ENCODE results near the gene STPG3.

Gene STPG3

DNA sequence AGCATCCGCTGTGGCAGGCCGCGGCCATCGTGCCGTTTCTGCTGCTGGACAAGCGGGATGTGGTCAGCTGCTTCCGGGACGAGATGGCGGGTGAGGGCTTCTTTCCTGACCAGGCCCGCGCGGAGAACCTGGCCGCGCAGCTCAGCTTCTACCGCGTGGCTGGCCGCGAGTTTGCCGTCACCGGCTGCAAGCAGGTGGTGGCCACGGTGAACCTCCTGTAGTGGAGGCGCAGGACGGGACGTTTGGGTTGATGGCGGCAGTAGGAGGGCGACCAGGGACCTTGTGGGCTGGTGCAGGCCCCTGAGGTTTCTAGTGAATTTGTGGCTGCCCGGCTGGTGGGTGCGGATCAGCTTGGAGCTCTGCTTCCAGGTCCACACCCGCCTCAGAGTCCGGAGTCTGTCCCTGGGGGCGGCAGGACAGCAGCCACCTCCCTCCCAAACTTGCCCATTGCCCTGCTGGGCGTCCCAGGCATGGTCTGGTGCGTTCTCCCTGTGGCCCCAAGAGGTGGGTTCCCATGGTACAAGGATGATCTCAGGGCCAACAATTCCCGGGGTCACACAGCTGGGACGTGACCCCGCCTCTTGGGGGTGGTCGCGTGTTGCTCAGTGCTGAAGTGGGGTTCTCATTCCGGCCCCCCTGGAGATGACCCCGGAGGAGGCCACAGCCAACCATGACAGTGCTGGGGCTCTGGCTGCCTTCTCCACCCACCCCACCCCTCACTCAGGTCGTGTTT is 28.8 kb downstream of the STPG3 start:
- no peak for DNase-seq (ENCODE audit: low spot score)

DNA sequence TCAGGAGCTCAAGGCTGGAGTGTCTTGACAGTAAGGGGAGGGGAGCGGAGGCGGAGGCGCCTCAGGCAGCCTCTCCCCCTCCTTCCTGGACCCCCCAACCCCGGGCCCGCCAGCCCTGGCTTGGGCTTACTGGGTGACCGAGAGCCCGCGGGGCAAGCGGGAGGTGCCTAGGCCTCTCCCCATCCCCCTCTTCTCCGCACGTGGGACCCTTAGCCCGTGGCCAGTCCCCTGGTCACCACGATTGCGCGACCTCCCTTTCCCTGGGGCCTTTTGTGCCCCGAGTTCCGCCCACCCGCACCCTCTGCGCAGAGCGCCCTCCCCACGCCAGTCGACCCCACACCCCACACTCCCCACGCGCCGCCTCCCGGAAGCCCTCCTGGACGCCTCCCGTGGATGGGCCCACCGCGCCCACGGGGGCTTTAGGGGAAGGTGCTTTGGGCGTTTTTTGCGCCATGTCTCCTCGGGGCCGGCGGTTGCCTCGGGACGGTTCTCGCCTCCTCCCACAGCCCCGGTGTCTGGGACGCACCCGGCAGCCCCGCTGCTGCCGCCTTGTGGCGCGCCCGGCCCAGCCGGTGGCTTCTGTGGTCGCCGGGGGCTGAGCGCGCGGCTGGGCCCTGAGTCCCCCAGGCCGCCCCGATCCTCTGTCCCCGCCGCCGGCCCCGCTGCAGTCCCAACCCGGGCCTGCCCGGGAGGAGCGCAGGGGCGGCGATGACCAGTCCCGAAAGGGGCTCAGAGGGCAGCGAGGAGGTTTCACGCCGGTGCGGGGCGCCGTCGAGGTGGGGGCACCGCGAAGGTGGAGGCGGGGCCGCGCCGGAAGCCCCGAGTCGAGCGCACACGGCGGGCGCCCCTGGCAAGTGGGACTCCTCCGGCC is 29.6 kb downstream of the STPG3 start:
- DNase-seq (ENCODE audit: low spot score), result peak; percentile 71

DNA sequence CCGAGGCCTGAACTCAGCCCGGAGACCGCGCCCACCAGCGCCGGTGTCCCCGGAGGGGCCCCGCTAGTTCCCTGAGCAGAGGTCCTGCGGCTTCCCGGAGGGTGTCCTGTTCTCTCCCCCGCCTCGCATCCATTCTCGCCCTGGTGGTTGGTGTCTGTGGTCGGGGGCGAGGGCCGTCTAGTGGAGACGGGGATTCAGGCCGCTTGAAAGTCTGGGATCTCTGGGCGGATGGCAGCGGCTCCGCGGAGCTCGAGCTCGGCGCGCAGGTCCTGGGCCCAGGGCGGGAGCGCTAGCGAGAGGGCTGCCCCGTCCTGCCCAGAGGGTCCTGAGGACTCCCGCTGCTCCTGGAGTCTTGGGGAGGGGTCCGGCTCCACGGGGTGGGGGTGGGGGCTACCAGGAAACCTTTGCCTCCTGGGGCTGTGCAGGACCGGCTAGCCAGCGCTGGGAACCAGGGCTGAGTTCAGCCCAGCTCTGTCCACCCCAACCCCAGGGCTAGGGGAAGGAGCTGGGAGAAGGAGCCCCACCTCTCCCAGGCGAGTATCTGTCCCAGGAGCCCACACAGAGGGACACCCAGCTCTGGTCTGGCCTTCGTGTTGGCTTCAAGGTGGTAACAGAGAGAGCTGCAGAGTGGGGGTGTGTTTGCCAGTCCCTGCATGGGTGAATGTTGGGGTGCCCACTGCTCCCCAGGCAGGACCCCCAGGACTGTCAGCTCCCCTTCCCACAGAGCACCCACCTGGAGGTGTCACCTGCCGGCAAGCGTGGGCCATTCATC is 30.4 kb downstream of the STPG3 start:
- DNase-seq (ENCODE audit: low spot score), result no peak

DNA sequence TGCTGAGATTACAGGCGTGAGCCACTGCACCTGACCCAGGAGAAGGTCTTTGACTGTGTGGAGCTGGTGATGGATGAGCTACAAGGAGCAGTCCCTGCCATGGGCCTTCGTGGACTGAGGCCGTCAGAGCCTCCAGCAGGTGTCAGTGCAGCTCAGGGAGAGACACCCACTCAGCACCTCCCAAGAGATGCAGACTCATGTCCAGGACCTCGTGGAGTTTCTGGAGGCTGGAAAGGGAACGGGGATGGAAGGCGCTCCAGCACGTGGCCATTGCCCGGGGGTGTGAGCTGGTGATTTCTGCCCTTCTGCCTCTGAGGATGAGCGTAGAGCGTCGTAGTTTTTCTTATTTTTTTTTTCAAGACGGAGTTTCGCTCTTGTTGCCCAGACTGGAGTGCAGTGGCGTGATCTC is 35.9 kb downstream of the STPG3 start:
- peak; percentile 67 for DNase-seq (ENCODE audit: low spot score)

DNA sequence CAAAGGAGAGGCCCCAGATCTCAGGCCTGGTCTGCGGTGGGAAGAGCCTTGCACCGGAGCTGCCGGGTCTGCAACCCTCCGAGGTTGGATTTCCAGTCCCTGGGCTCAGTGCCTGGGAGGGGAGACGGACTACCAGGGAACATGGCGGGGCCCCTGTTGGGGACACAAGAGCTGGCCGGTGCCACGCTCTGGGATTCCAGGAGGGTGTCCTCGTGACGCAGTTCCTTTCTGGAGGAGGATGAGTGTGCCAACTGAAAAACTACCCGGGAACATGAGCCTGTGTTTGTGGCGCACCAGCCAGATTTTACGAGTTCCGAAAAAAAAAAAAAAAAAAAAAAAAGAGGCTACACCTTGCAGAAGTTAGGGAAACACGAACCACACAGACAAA is 42.0 kb downstream of the STPG3 start:
- DNase-seq (ENCODE audit: low spot score), result no peak

DNA sequence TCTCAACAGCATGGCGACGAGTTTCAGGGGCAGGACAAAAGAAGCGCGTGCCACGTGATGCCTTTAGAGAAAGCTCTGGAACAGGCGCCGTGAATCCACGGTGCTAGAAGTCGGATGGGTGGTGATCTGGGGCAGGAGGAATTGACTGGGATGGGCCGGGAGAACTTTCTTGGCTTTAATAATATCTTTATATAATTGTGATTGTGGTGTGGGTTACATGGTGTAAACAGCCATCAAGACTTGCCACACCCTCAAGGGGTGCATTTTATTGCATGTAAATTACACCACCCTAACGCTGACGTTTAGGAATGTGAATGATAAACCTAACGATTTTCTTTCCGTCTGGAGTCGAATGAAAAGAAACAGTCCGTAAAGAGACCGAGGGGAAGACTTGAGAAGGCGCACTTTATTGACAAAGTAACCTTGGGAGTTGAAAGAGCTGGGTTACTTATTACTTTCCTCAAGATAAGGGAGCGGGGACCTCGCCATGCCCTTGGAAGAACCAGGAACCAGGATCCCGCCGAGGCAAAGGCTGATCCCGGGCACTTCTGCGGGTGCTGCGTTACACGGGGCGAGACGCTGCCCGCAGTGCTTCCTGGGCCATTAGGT is 42.5 kb downstream of the STPG3 start:
- no peak for DNase-seq (ENCODE audit: low spot score)

DNA sequence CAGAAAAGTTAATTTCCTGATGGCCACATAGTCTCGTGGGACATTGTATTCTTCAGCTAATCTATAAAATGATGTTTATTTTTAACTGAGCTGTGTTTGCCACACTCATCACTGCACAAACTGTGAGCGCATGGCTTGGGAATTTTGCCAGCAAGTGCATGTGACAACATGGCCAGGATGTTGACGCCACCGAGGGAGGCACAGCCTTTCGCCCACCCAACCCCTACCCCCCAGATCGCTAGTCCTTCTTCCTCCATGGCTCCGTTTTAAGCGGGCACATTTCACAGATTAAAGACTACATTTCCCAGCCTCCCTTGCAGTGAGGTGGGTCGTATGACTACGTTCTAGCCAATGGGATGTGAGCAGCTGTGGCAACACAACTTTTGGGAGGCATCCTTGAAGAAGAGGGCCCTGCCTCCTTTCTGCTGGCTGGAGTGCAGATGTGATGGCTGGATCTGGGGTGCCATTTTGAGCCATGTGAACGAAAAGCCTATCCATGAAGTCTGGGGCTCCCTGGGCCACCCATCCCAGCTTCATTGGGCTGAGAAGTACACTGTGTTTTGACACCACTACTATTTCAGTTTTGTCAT is 43.1 kb downstream of the STPG3 start:
- DNase-seq (ENCODE audit: low spot score), result peak; percentile 55

DNA sequence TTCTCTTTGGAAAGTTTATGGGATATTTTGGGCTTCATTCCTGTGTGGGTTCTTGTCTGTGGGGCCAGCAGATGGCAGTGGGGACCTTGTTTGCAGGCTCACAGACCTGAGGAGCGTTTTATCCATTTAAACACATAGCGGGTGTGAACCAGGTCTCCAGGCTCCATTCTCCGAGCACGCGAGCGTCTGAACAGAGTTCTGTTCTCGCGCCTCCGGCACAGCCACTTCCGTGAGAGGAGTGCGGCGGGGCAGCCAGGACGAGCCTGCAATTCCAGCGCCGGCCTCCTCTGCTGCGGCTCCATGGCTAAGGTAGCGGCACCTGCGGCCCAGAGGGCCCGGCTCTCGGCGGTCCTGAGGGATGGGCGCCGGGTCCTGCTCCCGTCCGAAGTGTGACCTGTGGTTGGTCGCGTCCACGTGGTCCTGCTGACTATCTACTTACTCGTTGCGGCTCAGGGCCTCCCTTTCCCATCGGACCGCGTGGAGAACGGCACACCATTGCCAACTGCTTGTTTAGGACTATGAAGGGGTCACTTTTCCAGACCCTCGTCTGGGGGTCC is 43.7 kb downstream of the STPG3 start:
- no peak for DNase-seq (ENCODE audit: low spot score)

DNA sequence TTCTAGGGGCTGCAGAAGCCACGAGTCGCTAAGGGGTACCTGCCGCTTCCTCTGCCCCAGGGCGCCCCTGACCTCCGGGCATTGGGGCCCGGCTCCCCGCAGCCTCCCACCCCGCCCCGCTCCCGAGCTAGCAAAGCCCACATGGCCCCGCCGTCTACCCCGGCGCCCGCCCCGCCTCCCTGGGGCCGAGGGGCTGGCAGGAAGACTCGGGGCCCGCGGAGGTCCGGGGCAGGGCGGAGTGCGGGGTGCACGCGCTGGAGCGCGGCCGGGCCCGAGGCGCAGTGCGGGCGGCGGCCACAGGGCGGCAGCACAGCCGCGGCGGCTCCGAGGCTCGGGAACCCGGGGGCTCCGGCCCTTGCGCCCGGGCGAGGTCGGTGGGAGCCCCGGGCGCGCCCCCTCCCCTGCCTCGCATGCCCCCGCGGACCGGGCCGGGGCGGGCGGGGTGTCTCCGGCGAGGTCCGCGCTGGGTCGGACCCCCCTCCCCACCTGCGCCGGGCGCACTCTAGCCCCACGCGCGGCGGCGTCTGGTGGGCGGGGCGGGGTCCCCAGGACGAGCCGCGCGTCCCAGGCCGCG is 44.2 kb downstream of the STPG3 start:
- DNase-seq (ENCODE audit: low spot score), result peak; percentile 91

DNA sequence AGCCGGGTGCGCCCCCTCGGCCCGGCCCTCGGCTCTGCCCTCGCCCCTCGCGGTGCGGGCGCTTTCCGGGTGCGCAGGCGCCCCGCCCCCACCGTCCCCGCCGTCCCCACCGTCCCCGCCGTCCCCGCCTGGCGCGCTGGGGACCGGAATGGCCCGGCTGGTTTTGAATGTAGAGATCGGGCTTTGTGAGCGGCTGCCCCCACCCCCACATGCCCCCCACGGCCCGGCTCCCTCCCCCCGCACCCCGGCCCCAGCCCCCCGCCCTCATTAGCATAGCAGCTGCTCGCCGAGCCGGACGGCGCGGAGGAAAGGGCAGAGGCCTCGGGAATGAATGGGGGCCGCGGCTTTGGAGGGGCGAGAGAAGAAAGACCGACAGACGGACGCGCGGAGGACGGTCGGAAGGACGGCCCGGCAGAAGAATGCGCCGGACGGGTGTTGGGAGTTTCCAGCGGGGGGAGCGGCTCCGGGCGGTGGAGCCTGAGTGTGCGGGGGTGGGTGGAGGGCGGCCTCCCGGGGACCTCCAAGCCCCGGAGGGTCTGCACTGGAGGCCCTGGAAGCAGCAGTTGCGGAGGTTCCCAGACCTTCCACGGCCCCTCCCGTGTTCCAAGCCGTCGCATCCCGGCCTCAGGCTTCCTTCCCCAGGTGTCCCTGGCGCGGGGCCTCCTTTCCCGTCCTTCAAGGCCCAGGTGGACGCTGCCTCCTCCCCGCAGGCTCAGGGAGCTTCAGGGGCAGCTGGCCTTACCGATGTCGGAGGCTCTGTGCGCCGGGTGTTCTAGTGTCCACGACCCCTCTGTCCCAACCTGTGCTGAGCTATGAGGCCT is 45.0 kb downstream of the STPG3 start:
- no peak for DNase-seq (ENCODE audit: low spot score)

DNA sequence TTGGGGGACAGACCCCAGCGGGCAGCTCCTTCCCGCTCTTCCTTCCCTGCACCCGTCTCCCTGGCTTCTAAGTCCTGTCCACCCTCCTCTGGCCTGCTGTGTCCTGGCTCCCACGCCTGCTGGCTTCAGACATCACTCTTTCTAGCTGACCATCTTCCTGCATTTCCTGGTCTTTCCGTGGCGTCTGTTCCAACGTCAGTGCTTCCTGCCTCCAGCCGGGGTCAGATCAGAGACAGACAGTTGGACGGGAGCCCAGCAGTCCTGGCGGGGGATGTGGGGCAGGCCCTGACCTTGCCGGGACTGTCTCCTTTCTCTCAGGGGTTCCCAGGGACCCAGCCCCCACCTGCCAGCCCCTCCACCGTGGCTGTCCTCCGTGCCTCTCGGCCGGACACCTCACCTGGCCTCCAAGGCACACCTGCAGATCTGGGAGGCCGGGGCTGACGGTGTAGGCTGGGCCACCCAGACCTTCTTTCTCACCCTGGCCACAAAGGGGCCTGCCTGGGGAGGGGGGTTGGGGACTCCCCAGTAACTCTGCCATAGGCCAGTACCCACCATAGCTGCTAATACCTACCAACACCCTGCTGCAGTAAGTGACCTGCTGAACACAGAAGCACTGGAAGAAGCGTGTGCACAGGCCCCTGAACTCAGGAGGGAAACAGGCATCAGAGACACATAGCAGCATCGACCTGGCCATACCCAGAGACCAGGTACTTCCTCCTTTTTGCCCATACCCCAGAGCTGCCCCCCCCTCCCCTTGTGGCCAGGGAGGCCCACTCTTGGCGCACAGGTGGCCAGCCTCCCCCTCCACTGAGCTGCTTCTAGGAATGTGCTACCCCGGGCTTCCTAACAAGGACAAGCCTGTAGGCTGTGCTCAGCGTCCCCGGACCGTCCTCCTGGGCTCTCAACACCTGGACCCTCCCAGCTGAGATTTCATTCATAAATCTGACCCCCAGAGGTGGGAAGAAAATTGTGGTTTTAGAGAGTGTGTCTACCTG is 45.9 kb downstream of the STPG3 start:
- no peak for DNase-seq (ENCODE audit: low spot score)

DNA sequence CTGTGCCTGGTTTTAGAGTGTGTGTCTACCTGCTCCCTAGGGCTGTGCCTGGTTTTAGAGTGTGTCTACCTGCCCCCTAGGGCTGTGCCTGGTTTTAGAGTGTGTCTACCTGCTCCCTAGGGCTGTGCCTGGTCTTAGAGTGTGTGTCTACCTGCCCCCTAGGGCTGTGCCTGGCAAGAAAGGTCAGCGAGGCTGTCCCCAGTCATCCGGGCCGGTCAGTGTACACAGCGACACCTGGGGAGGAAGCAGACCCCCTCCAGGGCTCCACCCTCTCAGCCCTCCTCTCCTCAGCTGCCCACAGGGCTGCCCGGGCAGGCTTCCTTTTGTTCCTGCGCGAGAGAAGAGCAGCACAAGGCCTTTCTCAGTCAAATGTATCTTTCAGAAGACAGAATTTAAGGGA is 46.9 kb downstream of the STPG3 start:
- DNase-seq (ENCODE audit: low spot score), result no peak

DNA sequence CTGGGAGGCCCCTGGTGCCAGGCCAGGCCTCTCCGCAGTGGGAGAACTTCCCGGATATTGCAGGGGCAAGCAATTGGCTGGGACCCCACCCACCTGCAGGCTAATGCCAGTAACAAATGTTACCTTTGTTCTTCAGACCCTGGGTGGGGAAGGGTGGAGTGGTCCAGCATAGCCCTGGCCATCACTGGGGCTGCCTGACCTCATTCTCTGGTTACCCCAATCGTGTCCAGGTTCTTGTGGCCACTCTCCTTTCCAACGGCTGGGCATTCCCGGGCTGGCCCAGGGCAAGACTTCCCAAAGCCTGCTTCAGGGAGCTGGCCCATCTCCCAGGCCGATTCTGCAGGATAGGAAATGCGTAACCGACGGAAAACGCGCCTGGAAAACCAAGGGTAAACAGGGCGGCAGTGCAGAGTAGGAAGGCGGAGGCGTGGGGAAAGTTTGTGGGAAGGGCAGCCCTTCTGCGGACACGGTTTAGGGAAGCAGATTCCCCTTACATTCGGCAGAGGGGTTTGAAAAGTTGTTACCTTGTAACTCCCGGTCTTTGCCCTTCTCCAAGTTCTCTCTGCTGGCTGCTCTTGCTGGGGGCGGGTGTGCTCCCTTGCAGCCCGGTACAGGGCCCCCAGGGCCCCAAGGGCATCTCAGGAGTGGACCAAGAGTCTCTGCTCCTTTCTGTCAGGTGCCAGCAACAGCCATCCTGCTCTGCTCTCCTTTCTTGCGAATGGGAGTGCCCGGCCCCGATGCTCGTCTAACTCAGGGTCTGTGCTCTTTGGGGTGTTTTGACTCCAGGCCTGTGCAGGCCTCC is 47.5 kb downstream of the STPG3 start:
- no peak for DNase-seq (ENCODE audit: low spot score)

DNA sequence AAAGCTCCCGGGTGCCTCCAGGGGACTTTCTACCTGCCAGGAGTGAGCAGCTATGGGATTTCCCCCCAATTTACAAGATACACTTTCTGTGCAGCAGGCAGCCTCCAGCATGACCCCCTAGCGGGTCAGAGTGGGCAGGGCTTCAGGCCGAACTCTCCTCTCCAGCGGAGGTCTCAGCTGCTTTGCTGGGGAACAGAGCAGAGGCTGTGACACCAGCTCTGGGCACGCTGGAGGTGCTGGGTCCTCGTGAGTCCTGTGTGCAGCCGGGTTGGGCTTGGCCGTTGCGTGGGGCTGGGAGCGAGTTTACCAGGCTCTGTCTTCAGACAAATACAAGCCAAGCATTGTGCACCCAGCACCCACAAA is 48.1 kb downstream of the STPG3 start:
- no peak for DNase-seq (ENCODE audit: low spot score)

DNA sequence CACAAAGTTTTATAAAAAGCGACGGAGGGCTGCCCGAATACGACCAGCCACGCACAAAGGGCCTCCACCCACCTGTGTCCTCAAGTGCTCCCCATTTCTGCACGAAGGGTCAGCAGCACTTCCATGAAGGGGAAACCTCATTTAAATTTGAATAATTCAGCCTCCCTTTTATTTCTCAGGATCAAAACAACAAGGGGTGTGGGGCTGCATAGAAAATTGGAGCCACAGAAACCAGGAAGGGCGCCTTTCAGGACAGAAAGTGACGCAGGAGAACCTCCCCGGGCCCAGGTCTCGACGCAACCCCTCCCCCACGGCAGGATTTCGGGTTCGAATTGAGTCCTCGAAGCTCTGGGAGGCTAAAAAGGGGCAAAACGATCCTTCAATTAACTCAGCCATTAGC is 48.9 kb downstream of the STPG3 start:
- DNase-seq (ENCODE audit: low spot score), result no peak

DNA sequence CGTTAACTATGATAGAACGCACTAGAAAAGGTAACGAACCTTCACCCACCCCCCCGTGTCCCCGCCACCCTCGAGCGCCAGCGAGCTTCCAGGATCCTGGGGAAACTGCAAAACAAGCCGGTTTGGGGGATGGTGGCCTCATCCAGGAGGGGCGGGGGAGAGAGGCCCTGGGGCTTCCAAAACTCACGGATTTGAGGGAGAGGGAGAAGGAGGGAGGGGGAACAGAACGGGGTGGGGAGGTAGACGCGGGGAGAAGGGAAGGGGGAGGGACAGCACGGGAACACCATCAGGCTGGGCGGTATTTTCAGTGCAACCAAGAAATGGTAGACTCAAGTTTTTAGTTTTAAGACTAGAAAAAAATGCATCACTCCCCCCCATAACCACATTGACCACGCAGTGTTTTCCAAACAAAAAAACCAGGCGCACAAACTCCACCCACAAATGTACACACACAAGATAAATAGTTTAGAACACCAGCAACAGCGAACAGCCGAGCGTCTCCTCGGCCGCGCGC is 49.5 kb downstream of the STPG3 start:
- DNase-seq (ENCODE audit: low spot score), result no peak

DNA sequence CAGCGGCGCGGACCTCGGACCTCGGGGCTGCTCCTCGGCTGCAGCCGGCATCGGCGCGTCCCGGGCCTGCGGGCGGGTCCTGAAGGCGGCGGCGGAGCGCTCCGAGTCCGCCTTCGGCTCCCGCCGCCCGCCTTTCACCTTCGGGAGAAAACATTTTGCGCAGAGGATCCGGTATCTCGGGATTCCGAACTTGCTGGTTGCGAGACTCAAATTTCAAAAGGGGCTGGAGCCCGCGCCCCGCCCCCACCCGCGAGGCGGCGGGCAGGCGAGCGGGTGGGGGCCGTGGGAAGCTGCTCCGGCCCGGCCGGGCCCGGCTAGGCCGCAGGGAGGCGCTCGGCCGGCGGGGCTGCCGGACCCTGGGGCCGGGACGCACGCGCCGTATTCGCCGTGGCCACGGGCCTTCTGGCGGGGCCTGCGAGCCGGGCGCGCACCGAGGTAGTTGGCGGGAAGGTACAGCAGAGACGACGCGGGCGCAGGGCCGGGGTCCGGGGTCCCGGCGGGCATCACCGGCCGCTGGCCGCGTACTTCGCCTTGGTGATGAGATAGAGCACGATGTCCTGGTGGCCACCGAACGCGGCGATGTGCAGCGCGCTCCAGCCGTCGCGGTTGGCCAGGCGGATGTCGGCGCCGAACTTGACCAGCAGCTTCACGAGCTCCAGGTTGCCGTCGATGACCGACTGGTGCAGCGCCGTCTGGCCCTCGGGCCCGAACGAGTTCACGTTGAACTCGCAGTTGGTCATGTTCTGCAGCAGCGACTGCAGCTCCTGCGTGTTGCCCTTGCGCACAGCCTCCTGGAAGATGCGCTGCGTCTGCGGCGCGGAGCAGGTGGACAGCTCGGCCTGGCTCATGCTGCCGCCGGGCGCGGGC is 50.2 kb downstream of the STPG3 start:
- DNase-seq (ENCODE audit: low spot score), result peak; percentile 65

All from GM03348 (cell line).